GM10266 (cell line): ENCODE measurements around the gene NEBL.

Source experiments
- DNase-seq: peaks from one replicate; pipeline ENCODE4 v3.0.0; 2012; ENCODE audit errors: extremely low spot score
- TF ChIP-seq, protein P1 (sequence below): IDR thresholded peaks from 2 replicates; pipeline ENCODE4 v1.5.1; 2012; ENCODE audit warnings: mild to moderate bottlenecking, low read depth; ENCODE audit not compliant: control insufficient read depth, insufficient read depth; ENCODE audit errors: missing control alignments

NEBL gene

DNA sequence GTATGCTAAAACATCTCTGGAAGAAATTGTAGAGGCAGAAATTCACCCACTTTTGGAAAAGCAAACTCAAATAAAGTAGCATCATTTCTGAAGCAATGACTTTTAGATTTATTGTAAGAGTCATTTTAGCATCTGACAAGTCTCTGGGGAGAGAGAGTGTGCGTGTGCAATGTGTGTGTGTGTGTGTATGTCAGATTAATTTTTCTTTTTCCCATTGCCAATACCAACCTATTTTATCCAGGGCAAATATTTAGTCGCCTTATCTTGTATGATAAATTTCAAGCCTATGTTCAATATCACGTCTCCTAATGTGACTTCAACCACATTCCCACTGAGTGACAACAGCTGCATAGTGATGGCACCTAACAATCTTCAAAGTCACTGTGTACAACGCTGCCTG lies 101.7 kb downstream of the NEBL start:
- no peak for DNase-seq
- TF ChIP-seq, protein P1, sequence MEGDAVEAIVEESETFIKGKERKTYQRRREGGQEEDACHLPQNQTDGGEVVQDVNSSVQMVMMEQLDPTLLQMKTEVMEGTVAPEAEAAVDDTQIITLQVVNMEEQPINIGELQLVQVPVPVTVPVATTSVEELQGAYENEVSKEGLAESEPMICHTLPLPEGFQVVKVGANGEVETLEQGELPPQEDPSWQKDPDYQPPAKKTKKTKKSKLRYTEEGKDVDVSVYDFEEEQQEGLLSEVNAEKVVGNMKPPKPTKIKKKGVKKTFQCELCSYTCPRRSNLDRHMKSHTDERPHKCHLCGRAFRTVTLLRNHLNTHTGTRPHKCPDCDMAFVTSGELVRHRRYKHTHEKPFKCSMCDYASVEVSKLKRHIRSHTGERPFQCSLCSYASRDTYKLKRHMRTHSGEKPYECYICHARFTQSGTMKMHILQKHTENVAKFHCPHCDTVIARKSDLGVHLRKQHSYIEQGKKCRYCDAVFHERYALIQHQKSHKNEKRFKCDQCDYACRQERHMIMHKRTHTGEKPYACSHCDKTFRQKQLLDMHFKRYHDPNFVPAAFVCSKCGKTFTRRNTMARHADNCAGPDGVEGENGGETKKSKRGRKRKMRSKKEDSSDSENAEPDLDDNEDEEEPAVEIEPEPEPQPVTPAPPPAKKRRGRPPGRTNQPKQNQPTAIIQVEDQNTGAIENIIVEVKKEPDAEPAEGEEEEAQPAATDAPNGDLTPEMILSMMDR: no peak

DNA sequence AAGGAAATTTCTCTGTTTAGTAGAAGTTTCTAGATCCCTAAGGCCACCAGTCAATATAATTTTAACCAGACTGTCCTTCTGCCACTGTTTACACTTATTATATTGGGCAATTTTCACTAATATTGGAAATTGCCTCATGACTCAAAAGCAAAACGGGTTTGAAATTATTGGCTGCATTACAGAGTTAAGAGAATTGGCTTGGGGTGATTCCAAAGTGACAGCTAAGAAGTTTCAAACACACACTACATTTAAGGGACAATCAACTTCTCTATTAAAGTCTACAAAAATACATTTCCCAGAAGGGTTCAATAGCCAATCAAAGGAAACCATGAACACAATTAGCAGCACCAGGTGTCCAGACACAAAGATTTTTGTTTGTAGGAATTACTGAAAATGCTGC lies 111.9 kb downstream of the NEBL start:
- TF ChIP-seq, protein P1: no peak
- DNase-seq: no peak

DNA sequence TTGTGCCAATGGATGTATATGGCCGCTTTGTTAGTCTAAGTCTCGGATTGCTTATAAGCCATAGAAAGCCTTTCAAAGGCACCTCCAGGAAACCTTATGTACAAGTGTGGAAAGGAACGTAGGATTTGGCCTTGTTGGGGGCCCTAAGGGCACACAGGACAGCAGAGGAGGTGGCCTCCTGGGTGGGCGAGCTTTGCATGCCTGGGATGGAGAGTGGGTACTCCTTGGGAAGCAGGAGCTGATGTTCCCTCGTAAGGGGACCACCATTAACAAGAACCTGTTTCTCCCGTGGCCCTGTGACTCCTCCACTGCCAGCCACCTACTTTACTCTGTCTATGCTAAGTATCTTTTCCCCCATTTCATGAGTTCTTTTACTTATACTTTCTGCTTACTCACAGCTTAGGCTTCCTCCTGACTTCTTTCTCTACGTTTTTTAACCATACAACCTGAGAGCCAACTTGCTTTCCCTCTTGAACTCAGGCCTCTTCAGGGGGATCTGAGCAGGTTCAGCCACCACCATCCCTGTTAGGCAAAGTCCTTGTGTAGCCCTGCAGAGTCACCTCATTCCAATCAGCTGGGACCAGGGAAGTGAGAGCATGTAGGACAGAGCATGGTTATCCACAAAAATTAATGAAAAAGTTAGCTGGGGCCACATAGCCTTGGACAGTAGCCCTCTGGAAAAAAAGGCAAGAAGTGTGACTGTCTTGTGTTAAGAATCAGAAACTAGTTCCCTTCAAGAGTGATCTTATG lies 118.9 kb downstream of the NEBL start:
- DNase-seq: no peak
- TF ChIP-seq, protein P1: no peak

DNA sequence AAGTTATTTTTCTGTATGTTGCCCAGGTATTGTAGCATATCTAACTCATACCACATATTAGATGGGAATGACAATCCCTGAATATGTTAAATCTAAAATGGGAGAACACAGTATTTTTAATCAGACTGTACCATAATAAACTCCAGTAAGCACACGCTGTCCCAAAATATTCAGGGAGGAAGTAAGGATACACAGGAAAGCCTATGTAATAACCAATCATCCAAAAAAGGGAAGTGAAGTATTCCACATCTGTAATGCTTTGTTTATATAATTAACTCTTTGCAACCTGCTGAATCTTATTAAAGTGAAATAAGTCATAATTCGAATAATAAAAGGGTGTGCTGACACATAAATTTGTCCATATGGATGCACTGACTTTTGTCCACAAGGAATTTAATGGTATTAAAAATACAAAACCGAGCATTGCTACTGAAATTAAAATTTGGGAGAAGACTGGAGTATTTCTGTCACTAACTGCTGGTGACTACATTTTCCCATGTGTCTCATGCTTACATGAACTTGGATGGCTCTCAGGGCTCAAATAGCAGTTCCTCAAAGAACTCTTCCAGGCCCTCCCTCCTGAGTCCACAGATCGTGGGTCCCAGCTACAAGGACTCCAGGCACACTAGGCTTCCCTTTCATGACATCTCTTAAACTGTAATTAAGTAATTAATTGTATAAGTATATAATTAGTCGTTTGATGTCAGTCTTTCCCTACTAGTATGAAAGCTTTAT lies 120.6 kb downstream of the NEBL start:
- TF ChIP-seq, protein P1: no peak
- no peak for DNase-seq

DNA sequence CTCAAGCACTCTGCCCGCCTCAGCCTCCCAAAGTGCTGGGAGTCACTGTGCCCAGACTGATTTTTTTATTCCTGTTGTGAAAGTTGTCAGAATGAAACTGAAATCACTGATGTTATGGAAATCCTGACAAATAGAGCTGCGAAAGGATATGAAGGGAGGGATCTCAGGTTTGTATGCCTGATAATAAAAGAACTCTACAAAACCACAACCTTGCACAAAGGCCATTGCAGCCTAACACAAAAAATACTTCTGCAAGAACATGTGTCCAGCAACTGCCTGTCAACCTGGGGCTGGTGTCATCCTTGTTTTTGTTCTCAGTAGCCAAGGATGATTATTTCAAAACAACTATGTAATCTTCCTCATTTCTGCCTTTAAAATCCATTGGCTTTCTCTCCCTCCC lies 126.1 kb downstream of the NEBL start:
- DNase-seq: no peak
- TF ChIP-seq, protein P1: no peak

DNA sequence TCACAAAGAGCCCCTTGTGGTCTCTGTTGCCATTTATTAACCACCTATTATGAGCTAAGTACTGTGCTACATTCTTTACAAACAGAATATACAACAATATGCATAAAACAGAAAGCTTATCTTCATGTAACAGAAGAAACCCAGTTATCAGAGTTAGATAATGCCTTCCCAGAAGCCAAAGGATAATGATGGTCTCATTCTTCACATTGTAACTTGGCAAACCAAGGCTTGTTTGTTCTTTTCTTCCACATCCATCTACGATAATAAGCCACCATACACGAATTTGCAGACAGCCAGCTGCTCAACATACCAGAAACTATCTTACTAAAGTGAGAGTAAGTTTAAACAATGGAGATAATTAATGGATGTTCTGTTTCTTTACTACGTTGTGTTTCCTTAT lies 127.6 kb downstream of the NEBL start:
- TF ChIP-seq, protein P1: no peak

DNA sequence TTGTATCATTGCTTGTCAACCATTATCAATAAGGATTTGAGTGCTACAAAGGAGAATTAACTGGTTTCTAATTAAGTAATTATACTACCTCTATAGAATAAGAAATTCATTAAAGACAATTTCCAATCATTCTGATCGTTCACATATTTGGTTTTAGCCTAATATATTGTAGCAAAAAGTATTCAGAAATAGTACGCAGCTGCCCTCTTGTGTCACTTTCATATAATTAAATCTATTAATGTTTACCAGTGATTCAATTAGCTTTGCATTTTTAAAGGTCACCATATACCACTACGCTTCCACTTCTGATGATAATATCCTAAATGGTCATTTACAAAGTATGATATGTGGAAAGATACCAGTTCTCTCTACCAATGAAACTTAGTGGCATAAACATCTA lies 128.3 kb downstream of the NEBL start:
- TF ChIP-seq, protein P1: no peak
- no peak for DNase-seq

More for the DNA sequence above, 127.6 kb downstream of the NEBL start:
- DNase-seq: no peak
